Cardiac muscle cell (in vitro differentiated cells and primary cell): ENCODE measurements around the gene BHLHA15. TPM values are rescaled to one million over a fixed set of nuclear protein-coding genes. Genes with fewer than 3 reads are reported as not detected.

Source experiments
- DNase-seq, 2 donors: peaks; one replicate each; pipeline versions ENCODE4 v3.0.0 to v3.0.0-alpha.2; 2010 to 2017; ENCODE audit warnings: low read depth in 1 of 2, low spot score in 1 of 2
- H3K27ac ChIP-seq: fragments of 200-600 bp; sonication (generic); 2 replicates; pipeline ENCODE4 v1.5.1; 2016
- H3K27me3 ChIP-seq: fragments of 200-600 bp; sonication (generic); 2 replicates; pipeline ENCODE4 v1.6.0; 2016; ENCODE audit warnings: control low read depth
- H3K36me3 ChIP-seq: fragments of 200-600 bp; sonication (generic); 2 replicates; pipeline ENCODE4 v1.5.1; 2016; ENCODE audit warnings: control low read depth
- H3K4me1 ChIP-seq: fragments of 200-600 bp; sonication (generic); 2 replicates; pipeline ENCODE4 v1.8.1; 2017; ENCODE audit warnings: low read depth, mild to moderate bottlenecking, mixed run types
- H3K4me3 ChIP-seq: fragments of 200-600 bp; sonication (generic); 2 replicates; pipeline ENCODE4 v1.5.1; 2016; ENCODE audit warnings: mild to moderate bottlenecking
- H3K9me3 ChIP-seq: fragments of 200-600 bp; sonication (generic); 2 replicates; pipeline ENCODE4 v1.5.1; 2017; ENCODE audit warnings: low read depth, mild to moderate bottlenecking, control low read depth
- CTCF ChIP-seq: IDR thresholded peaks from 2 replicates; pipeline ENCODE4 v1.5.1; 2012; ENCODE audit warnings: low read depth, mild to moderate bottlenecking, low read length
- polyA plus RNA-seq: library from polyadenylated mRNA; unstranded; fragments of >200 nt; fragmentation: Nextera tagmentation; extraction: Ambion mirVana; gene quantifications from 2 replicates; pipeline ENCODE4 v1.2.1, GENCODE V29; 2016
- total RNA-seq: library from RNA; depleted of rRNA; stranded (reverse); fragments of >200 nt; gene quantifications from 2 replicates; pipeline ENCODE4 v1.2.3, GENCODE V29; 2016

Gene BHLHA15
- total and polyA plus RNA-seq, 2 experiments from 2014 or later: 2.2 TPM; not detected in 1

- no peaks in the 10 kb centered on the region for H3K4me1 ChIP-seq
- H3K27me3 ChIP-seq: no peaks in the 10 kb centered on the region
- H3K27ac ChIP-seq: no peak overlapping the region
- H3K9me3 ChIP-seq: no peaks in the 10 kb centered on the region
- no peak for DNase-seq
- H3K36me3 ChIP-seq: no peaks in the 10 kb centered on the region
- TF ChIP-seq CTCF: no peak
- no peak overlapping the region for H3K4me3 ChIP-seq
These were observed 21.6 kb downstream of the BHLHA15 start for GRCh38 chr7:98232799-98233198.

GRCh38 chr7:98233219-98234070 lies 22.2 kb downstream of the BHLHA15 start:
- H3K9me3 ChIP-seq: no peaks in the 10 kb centered on the region
- no peaks in the 10 kb centered on the region for H3K27me3 ChIP-seq
- H3K4me1 ChIP-seq: no peaks in the 10 kb centered on the region
- no peak overlapping the region for H3K27ac ChIP-seq
- TF ChIP-seq CTCF: no peak
- no peaks in the 10 kb centered on the region for H3K36me3 ChIP-seq
- no peak for DNase-seq
- no peak overlapping the region for H3K4me3 ChIP-seq

- Histone ChIP-seq H3K4me3 (no peak overlapping the region), H3K4me1 (no peaks in the 10 kb centered on the region), H3K27ac (no peak overlapping the region), H3K36me3 (no peaks in the 10 kb centered on the region), H3K27me3 (no peaks in the 10 kb centered on the region), H3K9me3 (no peaks in the 10 kb centered on the region)
- DNase-seq: peak in 1 of 2 donors; percentile 13
- TF ChIP-seq CTCF: no peak
These were observed 23.3 kb downstream of the BHLHA15 start for GRCh38 chr7:98234429-98235147.

- H3K36me3 ChIP-seq: no peaks in the 10 kb centered on the region
- no peaks in the 10 kb centered on the region for H3K9me3 ChIP-seq
- H3K4me3 ChIP-seq: no peak overlapping the region
- H3K4me1 ChIP-seq: no peaks in the 10 kb centered on the region
- no peak for DNase-seq
- no peak overlapping the region for H3K27ac ChIP-seq
- no peak for TF ChIP-seq CTCF
- no peaks in the 10 kb centered on the region for H3K27me3 ChIP-seq
These were observed 24.7 kb downstream of the BHLHA15 start for GRCh38 chr7:98235901-98236300.

- Histone ChIP-seq H3K27me3 (no peaks in the 10 kb centered on the region), H3K36me3 (no peaks in the 10 kb centered on the region), H3K4me3 (no peak overlapping the region), H3K9me3 (no peaks in the 10 kb centered on the region), H3K4me1 (no peaks in the 10 kb centered on the region), H3K27ac (no peak overlapping the region)
- no peak for TF ChIP-seq CTCF
- no peak for DNase-seq
These were observed 25.3 kb downstream of the BHLHA15 start for GRCh38 chr7:98236355-98237185.
